Stimulated activated naive CD4-positive, alpha-beta T cell treated with Interleukin-2 at 50 U/mL for 16 hours (primary cell): Measurements from ENCODE around the gene NHLRC2.

ENCODE experiments used
- DNase-seq: peaks from one replicate; lab custom pipeline; 2025; lab: John Stamatoyannopoulos, UW

The NHLRC2 gene

GRCh38 chr10:113908236-113908635 is 53.8 kb downstream of the NHLRC2 start:
- DNase-seq, result no peak

GRCh38 chr10:113911113-113911512 is 56.7 kb downstream of the NHLRC2 start:
- DNase-seq, result no peak

GRCh38 chr10:113911839-113912238 is 57.4 kb downstream of the NHLRC2 start:
- DNase-seq, result no peak

DNA sequence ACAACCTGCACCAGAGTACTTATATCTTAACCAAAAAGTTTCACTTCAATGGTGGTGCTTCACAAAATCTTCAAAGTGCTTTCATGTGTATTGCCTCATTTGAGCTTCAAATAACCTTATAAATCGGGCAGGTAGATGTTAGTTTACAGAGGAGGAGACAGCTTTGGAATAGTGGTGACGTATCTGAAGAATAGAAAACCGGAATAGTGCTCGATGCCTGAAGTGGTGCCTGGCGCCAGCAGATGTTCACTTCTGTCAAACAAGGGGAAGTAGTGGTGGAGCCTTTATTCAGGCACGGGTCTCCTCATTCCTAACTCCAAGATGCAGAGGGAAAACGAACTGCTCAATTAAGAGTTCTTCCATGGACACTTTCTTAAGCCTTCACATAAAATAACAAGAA is 58.1 kb downstream of the NHLRC2 start:
- DNase-seq, result no peak

DNA sequence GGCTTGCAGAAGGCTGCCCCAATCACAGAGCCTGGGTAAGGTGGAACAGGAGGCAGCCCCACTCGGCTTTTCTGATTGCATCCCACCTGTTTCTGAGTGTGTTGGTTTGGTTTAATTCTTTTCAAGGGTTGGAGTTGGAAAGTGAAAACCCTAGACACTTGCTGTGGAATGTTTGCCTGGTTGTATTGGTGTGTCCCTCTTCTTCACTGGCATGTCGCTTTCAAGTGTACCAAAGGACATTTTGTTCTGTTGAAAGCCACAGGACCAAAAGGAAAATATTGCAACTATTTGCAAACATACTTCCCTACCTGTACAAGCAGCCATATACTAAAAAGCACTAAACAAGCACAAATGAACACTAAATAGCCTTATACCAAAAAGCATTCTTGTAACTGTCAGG is 60.5 kb downstream of the NHLRC2 start:
- no peak for DNase-seq

DNA sequence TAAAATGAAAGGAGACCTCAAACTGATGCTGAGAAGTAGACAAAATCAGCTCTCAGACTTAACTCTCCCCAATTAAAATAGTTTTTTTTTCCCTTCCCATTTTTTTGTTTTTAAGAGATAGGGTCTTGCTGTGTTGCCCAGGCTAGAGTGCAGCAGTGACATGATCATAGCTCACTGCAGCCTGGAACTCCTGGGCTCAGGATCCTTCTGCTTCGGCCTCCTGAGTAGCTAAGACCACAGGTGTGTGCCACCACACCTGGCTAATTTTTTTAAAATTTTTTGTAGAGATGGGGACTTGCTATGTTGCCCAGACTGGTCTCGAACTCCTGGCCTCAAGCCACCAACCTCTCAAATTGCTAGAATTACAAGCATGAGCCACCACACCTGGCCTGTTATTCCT is 61.1 kb downstream of the NHLRC2 start:
- DNase-seq, result no peak

DNA sequence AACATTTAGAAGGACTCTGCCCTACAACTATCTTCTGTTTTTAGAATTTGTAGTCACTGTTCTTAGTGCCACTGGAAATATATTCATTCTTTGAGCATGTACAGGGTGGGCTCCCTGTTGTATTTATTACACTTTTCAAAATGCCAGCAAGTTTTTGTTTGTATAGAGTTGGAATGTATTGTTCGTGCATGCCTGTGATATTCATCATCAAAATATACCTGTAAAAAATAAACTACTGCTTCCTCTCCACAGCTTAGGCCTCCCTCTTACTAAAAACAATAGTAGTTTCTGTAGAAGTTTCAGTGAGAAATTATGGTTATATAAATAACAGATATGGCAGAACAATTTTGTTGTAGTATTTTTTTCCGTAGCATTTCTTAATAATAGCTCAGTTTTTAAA is 61.6 kb downstream of the NHLRC2 start:
- no peak for DNase-seq

GRCh38 chr10:113917636-113918035 is 63.2 kb downstream of the NHLRC2 start:
- no peak for DNase-seq

GRCh38 chr10:113920114-113920513 is 65.7 kb downstream of the NHLRC2 start:
- no peak for DNase-seq

- no peak for DNase-seq
These were observed 66.4 kb downstream of the NHLRC2 start for GRCh38 chr10:113920875-113921274.

- no peak for DNase-seq
These were observed 67.3 kb downstream of the NHLRC2 start for GRCh38 chr10:113921561-113922370.

- DNase-seq, result no peak
These were observed 68.5 kb downstream of the NHLRC2 start for GRCh38 chr10:113922787-113923570.

DNA sequence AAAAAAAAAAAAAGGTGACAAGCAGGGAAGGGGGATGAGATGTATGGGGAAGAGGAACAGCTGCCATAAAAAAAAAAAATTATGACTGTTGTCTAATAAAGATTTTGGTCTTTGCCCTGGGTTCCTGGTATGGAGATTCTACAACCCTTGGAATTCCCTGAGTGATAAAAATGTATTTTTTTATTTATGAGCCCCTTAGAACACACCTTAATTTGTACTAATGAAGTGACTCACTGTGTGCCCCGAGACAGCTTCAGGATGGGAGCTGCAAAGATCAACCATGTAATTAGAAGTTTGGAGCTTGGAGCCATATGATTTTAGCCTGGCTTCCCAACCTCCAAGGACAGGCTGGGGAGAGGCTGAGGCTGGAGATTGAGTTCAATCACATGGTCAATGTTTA is 69.7 kb downstream of the NHLRC2 start:
- no peak for DNase-seq

- no peak for DNase-seq
These were observed 70.2 kb downstream of the NHLRC2 start for GRCh38 chr10:113924664-113925063.

DNA sequence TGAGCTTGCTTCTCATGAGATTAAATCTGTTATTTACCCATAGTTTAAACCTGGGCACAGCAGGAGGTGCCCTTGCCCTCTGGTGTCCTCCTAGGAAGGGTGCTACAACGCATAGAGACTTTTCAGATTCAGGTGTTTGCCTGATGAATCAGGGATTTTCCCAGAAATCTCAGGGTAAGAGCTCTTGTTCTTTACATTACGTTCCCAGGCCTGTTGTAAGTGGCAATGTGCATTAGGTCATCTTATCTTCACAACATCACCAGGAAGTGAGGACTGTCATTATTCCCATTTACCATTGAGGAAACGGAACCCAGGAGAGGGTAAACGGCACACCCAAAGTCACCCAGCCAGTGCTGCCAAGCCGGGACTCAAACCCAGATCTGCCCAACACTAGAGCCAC is 73.0 kb downstream of the NHLRC2 start:
- no peak for DNase-seq

DNA sequence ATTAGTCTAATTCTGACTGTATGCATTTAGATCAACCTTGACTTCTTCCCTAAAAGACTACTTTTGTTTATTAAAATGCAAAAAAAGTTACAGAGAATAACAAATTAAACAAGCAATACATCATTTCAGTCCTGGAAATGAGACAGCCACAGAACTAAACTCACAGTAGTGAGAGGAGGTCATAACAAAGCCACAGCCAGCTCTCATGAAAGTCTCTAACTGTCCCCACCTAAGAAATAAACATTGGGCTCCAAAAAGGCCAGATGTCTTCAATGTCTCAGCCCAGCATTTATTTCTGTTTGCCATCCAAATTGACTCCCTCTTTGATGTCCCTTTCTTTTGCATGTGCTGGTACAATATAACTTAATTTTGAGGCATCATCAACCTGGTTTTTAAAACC is 74.4 kb downstream of the NHLRC2 start:
- no peak for DNase-seq

DNA sequence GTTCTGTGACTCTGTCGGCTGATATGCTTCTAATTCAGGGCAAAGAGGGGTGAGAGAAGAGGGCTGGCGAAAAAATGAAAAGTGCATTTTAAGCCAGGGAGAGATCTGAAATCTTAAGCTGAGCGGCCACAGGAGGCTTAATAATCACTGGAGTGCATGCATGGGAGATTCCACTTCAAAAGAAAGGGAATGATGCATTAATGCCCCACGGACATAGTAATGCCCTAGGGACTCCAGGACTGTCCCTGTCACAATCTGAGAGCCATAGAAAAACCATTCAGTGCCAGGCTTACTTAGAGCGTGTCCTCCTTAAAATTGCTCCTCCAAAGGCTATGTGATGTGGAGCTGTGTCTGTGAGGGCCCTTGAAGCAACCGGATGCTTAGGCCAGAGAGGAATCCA is 75.1 kb downstream of the NHLRC2 start:
- DNase-seq, result no peak

DNA sequence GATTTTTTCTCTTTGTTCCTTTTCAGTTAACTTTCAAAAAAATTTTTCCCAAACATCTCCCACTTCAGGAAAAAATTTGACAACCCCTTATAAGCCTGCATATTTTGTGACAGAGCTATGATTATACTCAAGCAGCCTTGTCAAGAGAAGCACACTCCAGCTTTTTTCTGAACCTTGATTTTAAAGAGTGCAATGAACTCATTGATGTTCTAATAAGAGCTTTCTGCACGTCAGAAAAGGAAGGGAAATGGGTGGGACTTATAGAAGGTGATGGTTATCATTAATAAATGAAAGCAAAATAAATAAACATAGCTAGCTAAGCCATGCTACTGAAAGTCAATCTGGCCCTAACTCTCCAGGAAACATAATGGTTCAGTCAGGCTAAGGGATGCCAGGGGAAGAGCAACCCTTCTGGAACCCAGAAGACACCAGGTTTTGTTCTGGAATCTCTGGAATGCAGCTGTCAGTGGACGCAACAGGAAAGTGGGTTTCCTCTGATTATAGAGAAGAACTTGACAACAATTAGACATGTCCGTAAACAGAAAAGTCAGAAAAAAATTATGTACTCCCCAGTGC is 76.1 kb downstream of the NHLRC2 start:
- DNase-seq, result no peak

DNA sequence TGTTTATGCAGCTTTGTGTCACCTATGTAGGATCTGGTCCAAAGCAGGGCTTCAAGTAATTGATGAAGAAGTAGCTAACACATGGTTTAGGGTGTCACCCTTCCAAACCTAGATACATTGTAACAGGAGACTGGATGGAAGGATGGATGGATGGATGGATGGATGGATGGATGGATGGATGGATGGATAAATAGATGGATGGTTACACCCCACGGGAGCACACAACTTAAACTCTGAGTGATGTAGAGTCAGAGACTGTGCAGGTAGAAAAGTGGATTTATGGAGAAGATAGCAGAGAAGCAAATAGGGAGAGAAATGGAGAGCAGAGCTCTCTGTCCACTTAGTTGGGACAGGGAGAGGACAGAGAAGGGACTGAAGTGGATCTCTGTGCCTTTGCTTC is 78.4 kb downstream of the NHLRC2 start:
- no peak for DNase-seq

- no peak for DNase-seq
These were observed 79.6 kb downstream of the NHLRC2 start for GRCh38 chr10:113933894-113934532.

- DNase-seq, result no peak
These were observed 82.8 kb downstream of the NHLRC2 start for GRCh38 chr10:113937258-113937657.

DNA sequence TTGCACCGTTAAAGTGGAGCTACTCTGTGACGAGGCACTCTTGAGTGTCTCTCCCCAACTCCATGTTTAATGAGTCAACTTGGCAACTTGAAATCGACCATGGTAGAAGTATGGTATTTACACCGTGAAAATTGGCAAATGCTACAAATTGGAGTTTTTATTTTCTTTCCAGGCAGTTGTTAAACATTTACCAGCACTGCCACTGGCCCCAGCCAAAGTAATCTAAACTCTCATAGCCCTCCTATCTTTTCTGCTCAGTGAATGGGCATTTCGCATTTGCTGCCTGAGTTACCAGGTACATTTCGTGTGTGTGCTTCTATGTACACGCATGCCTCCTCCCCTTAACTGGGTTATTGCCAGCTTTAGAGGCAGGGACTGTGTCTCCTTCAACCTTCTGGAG is 83.3 kb downstream of the NHLRC2 start:
- no peak for DNase-seq
